Omental fat pad (tissue), 4 donors: ENCODE data around the gene RAB7A. TPM values are rescaled to one million over a fixed set of nuclear protein-coding genes. Genes with fewer than 3 reads are reported as not detected.
"Not testable (repeated sequence)": the region's sequence is repeated elsewhere in the genome, so short reads cannot be mapped to it uniquely, and the experiment has no call there.

Experiments used
- ATAC-seq: fragments of 150-250 bp; one replicate; pipeline ENCODE4 v1.9.1; 2016; ENCODE audit warnings: mild to moderate bottlenecking, moderate library complexity; ENCODE audit not compliant: low FRiP score
- DNase-seq: peaks from one replicate; pipeline ENCODE4 v3.0.0-alpha.2; 2019; ENCODE audit warnings: low spot score
- total RNA-seq, 4 donors: library from RNA; depleted of rRNA; stranded (reverse); fragments of >200 nt; gene quantifications; one replicate each; pipeline ENCODE4 v1.1.0, GENCODE V29; 2016
- TF ChIP-seq, protein P1 (sequence below), 3 donors: fragments of 450-650 bp; IDR thresholded peaks; one replicate each; pipeline ENCODE4 v1.5.1; 2016 to 2017; ENCODE audit warnings: antibody characterized with exemption in 3 of 3, mild to moderate bottlenecking in 3 of 3, moderate library complexity in 2 of 3

Gene RAB7A
- total RNA-seq, 4 donors from 2014 or later, result 125 to 170 (median 135) TPM

DNA sequence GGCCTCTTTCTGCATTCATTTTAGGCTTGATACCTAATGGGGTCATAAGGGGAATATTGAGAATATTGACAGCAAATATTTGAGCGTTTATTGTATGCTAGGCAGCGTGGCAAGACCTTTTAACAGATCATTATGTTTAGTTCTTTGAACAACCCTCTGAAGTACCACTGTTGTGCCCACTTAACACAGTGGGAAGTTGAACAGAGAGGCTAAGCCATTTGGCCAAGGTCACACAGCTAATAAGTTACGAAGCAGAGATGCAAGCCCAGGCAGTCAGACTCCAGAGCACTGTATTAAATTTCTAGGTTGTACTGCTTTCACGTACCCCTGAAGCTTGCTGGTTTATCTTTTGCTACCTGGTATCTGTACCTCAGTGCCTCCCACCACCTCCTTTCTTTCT, 1.1 kb downstream of the RAB7A start:
- ATAC-seq (no peak), DNase-seq (no peak)
- TF ChIP-seq, protein P1, sequence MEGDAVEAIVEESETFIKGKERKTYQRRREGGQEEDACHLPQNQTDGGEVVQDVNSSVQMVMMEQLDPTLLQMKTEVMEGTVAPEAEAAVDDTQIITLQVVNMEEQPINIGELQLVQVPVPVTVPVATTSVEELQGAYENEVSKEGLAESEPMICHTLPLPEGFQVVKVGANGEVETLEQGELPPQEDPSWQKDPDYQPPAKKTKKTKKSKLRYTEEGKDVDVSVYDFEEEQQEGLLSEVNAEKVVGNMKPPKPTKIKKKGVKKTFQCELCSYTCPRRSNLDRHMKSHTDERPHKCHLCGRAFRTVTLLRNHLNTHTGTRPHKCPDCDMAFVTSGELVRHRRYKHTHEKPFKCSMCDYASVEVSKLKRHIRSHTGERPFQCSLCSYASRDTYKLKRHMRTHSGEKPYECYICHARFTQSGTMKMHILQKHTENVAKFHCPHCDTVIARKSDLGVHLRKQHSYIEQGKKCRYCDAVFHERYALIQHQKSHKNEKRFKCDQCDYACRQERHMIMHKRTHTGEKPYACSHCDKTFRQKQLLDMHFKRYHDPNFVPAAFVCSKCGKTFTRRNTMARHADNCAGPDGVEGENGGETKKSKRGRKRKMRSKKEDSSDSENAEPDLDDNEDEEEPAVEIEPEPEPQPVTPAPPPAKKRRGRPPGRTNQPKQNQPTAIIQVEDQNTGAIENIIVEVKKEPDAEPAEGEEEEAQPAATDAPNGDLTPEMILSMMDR (IDR thresholded peaks at IDR 0.05), result no peak

DNA sequence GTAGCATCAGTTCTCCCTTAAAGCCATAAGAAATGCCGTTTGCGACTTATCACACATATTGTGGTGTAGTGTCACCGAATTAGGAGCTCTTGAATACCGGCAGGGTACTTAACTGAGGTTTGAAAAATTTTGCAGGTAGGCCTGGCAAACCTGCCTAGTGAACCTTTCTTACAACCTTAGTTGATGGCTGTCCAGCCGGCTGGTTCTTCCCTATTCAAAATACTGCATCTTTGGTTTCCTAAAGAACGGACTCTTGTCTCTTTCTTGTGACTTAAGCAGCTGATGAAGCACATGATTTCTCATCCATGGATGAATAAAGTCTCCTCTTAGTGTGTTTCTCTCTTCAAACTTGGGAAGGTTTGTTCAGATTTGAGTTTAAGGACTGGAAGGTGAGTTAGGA, 1.5 kb downstream of the RAB7A start:
- TF ChIP-seq, protein P1 (IDR thresholded peaks at IDR 0.05), result no peak
- DNase-seq, result no peak
- ATAC-seq, result no peak

DNA sequence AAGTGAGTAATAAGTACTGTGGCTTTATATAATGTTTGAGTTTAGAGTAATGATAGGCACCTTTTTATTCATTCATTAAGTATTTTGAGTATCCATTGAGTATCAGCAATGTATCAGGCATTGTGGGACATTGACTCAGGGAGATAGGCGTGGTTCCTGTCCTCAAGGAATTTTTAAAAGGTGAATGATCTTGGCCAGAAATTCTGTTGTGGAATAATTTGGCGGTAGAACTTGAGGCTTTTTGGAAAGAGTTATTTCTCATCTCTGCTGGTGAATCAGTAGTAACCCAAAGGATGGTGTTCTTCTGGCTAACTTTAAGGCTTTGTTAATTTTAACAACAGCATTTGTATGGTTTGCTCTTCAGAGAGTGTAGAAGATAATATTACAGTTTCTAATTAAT, 2.0 kb downstream of the RAB7A start:
- TF ChIP-seq, protein P1 (IDR thresholded peaks at IDR 0.05), result no peak
- ATAC-seq (no peak), DNase-seq (no peak)

DNA sequence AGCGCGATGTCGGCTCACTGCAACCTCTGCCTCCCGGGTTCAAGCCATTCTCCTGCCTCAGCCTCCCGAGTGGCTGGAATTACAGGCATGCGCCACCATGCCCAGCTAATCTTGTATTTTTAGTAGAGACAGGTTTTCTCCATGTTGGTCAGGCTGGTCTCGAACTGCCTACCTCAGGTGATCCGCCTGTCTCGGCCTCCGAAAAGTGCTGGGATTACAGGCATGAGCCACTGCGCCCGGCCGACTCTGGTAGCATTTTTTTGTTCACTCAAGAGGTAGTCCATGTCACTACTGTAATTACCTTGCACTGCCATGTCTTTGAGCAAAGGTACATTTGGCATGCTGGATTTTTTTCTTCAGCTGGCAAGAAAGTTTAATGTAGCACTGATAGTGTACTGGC, 2.5 kb downstream of the RAB7A start:
- DNase-seq, ATAC-seq: not testable (repeated sequence)

DNA sequence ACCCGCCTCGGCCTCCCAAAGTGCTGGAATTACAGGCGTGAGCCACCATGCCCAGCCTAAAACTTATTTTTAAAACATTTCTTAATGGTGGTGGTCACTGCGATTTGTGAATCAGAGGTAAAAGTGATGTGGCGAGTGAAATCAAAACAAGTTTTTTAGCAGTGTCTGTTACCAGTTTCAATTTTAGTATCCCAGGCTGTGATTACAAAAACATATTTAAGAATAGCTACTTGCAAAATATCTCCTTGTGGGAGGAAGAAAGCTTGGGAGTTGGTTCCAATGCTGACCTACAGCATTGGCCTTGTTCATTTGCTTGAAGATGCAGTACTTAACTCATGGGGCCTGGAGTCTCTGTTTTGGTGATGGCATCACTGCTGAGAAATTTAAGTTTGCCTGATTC, 4.5 kb downstream of the RAB7A start:
- no peak for ATAC-seq

DNA sequence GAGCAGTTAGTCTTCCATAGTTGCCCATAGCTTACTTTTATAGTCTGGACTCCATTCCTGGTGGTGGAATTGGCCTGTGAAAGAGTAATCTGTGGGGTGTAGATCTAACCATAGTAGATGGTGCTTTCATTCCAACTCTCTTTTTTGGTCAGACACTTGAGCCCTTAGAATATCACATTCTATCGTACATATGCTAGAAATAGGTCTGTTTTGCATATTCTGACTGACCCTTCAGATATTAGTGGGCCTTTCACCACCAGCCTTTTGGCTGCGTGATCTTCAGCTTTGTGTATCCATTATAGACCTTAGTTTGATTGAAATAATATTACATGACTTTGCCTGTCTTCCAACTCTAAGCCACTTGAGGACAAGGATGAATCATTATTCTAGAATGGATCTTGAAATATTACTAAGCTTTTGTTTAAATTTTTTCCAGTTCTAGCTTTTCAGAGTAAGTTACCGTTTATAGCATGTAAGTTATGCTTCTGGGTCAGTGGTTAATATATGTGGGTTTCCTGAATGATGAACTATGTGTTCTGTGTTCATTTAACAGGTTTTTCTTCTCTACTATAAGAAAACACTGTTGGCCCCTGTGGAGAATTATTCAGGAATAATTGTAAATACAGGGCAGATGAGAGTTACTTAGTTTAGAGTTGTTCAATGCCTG, 8.7 kb downstream of the RAB7A start:
- TF ChIP-seq, protein P1 (IDR thresholded peaks at IDR 0.05), result no peak
- DNase-seq (no peak), ATAC-seq (no peak)

More for the DNA sequence above, 4.5 kb downstream of the RAB7A start:
- TF ChIP-seq, protein P1 (IDR thresholded peaks at IDR 0.05), result no peak
- DNase-seq, result no peak

DNA sequence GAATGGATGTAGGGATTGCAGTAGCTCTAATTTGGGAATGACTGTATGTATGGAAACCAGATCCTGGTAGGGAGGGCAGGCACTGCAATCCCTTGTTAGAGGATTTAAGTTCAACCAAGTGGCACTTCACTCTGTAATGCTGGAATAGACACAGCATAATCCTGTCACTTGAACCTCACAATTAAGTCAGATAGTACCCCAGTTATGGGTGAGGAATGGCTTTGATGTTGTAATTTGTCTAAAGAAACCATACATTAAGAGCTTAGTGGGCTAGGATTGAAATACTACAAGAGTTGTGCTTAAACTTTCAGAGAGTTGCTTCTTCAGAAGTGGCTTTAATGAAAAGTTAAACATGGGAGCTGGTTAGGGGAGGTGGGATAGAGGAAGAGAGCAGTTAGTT, 9.3 kb downstream of the RAB7A start:
- no peak for ATAC-seq

More for the DNA sequence above, 9.3 kb downstream of the RAB7A start:
- TF ChIP-seq, protein P1 (IDR thresholded peaks at IDR 0.05), result no peak
- DNase-seq, result no peak
